ENCODE data around the gene UBE2U.

DNA sequence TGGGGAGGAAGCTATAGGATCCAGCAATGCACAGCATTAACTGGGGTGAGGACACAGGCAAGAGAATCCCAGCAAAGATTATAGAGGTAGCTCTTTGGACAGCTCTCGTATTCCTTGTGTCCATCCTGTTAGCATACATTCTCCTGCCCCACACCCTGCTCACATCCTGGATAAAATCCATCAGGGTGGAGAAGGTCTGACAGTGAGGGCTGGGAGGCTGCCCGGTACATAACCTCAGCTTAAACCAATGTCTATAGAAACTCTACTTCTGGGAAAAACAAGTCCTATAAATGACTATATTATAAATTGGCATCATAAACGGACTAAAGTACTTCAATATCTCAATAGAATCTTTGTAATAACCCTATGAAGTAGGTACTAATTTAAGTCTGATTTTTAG lies 36.8 kb upstream of the UBE2U start:
- TF ChIP-seq TAF1 (IDR thresholded peaks at IDR 0.05; ENCODE audit: low read depth) = no peak
- TF ChIP-seq REST (IDR thresholded peaks at IDR 0.05; ENCODE audit: low read depth) = no peak
- no peak for TF ChIP-seq EP300 (IDR thresholded peaks at IDR 0.05; ENCODE audit: borderline replicate concordance)
- TF ChIP-seq TEAD4 (IDR thresholded peaks at IDR 0.05) = no peak
- no peak for TF ChIP-seq YY1 (IDR thresholded peaks at IDR 0.05; ENCODE audit: low read depth)
- TF ChIP-seq ZBTB7A (IDR thresholded peaks at IDR 0.05; ENCODE audit: low read depth) = no peak
